H1 (cell line): ENCODE data around the gene KRTAP1-3. TPM values are rescaled to one million over a fixed set of nuclear protein-coding genes. Genes with fewer than 3 reads are reported as not detected.

Experiments used
- CTCF ChIA-PET: fragments of 300-600 bp; sonication (Branson Sonifier 250); formaldehyde crosslinking; loops from one replicate; lab custom pipeline; 2021; ENCODE audit not compliant: partially characterized antibody; lab: Charles Lee
- POLR2A ChIA-PET: fragments of 300-600 bp; sonication (Branson Sonifier 250); formaldehyde crosslinking; loops from one replicate; lab custom pipeline; 2021; ENCODE audit warnings: inconsistent platforms; ENCODE audit not compliant: partially characterized antibody; lab: Charles Lee
- DNase-seq, 2 experiments: peaks; one replicate each; pipeline versions ENCODE4 v3.0.0 to v3.0.0-alpha.2; 2010 to 2022; ENCODE audit warnings: low spot score in 2 of 2, low read depth in 1 of 2, mixed read lengths in 1 of 2
- FAIRE-seq: peaks from 2 replicates; lab custom pipeline; 2011; peaks lifted over from hg19 to GRCh38; lab: Jason Lieb, UNC
- H2AFZ ChIP-seq: 2 replicates; pipeline ENCODE4 v1.8.1; 2012; ENCODE audit warnings: low read length, inconsistent platforms
- H2AK5ac ChIP-seq: 2 replicates; pipeline ENCODE4 v1.6.1; 2013; ENCODE audit warnings: low read depth, low read length
- H2BK120ac ChIP-seq: replicated peaks from 2 replicates; pipeline ENCODE3; 2013; ENCODE audit warnings: low read depth, low read length, inconsistent platforms
- H2BK12ac ChIP-seq: 2 replicates; pipeline ENCODE4 v1.6.1; 2013; ENCODE audit warnings: low read depth, low read length
- H2BK15ac ChIP-seq: 2 replicates; pipeline ENCODE4 v1.6.1; 2013; ENCODE audit warnings: low read length
- H2BK20ac ChIP-seq: 2 replicates; pipeline ENCODE4 v1.6.1; 2013; ENCODE audit warnings: low read length
- H2BK5ac ChIP-seq: 2 replicates; pipeline ENCODE4 v1.6.1; 2013; ENCODE audit warnings: low read depth, low read length
- H3K14ac ChIP-seq: 2 replicates; pipeline ENCODE4 v1.6.1; 2013; ENCODE audit warnings: inconsistent platforms; ENCODE audit not compliant: insufficient read length
- H3K18ac ChIP-seq: 2 replicates; pipeline ENCODE4 v1.6.1; 2013; ENCODE audit warnings: low read length; ENCODE audit errors: extremely low read depth
- H3K23ac ChIP-seq: 2 replicates; pipeline ENCODE4 v1.6.1; 2013; ENCODE audit warnings: inconsistent platforms; ENCODE audit not compliant: insufficient read length
- H3K23me2 ChIP-seq: 2 replicates; pipeline ENCODE4 v1.6.1; 2013; ENCODE audit warnings: low read depth, low read length
- H3K27ac ChIP-seq: 2 replicates; pipeline ENCODE4 v1.6.1; 2011; ENCODE audit warnings: low read depth, low read length, inconsistent platforms
- H3K27me3 ChIP-seq, 4 experiments: replicated peaks in 1 of 4; 1 replicate in 1 of 4; 2 replicates in 3 of 4; pipeline versions ENCODE4 v1.6.1 to v1.8.1; 2011 to 2013; ENCODE audit warnings: low read length in 3 of 4, mild to moderate bottlenecking in 3 of 4, inconsistent platforms in 2 of 4, mixed read lengths in 2 of 4, moderate library complexity in 1 of 4; ENCODE audit not compliant: control insufficient read depth in 3 of 4, insufficient read depth in 3 of 4; ENCODE audit errors: extremely low read depth in 1 of 4
- H3K36me3 ChIP-seq, 4 experiments: 2 replicates each; pipeline versions ENCODE4 v1.6.1 to v1.8.1; 2011 to 2013; ENCODE audit warnings: mild to moderate bottlenecking in 4 of 4, low read length in 3 of 4, moderate library complexity in 2 of 4, control low read depth in 1 of 4, inconsistent platforms in 1 of 4; ENCODE audit not compliant: insufficient read depth in 4 of 4, control insufficient read depth in 2 of 4
- H3K4ac ChIP-seq: replicated peaks from 2 replicates; pipeline ENCODE3; 2013; ENCODE audit warnings: low read length, low read depth, mixed read lengths, inconsistent platforms; ENCODE audit not compliant: insufficient read length
- H3K4me1 ChIP-seq, 4 experiments: replicated peaks in 1 of 4; 1 replicate in 1 of 4; 2 replicates in 3 of 4; pipeline versions ENCODE4 v1.6.1 to v1.8.1; 2011 to 2013; ENCODE audit warnings: low read length in 3 of 4, inconsistent platforms in 2 of 4, mixed read lengths in 1 of 4; ENCODE audit not compliant: insufficient read depth in 4 of 4, control insufficient read depth in 3 of 4
- H3K4me2 ChIP-seq, 2 experiments: 2 replicates each; pipeline versions ENCODE4 v1.6.1 to v1.8.1; 2011 to 2013; ENCODE audit warnings: low read depth in 2 of 2, low read length in 2 of 2, control low read depth in 1 of 2, inconsistent platforms in 1 of 2, mild to moderate bottlenecking in 1 of 2; ENCODE audit not compliant: insufficient read depth in 1 of 2
- H3K4me3 ChIP-seq, 4 experiments: fragments of 200-600, 300-600 bp in 1 of 4; sonication (generic), shearing (Covaris generic), sonication (Bioruptor Twin) in 1 of 4; 2 replicates each; pipeline versions ENCODE4 v1.5.1 to v1.8.1; 2011 to 2016; ENCODE audit warnings: low read length in 4 of 4, low read depth in 3 of 4, control low read depth in 2 of 4, inconsistent platforms in 2 of 4, mild to moderate bottlenecking in 2 of 4, mixed read lengths in 1 of 4, moderate library complexity in 1 of 4; ENCODE audit not compliant: insufficient read depth in 2 of 4; ENCODE audit errors: extremely low read depth in 1 of 4
- H3K56ac ChIP-seq: replicated peaks from 2 replicates; pipeline ENCODE3; 2013; ENCODE audit warnings: low read depth, mild to moderate bottlenecking, mixed read lengths, low read length, inconsistent platforms; ENCODE audit not compliant: insufficient read length
- H3K79me1 ChIP-seq: 2 replicates; pipeline ENCODE4 v1.6.1; 2013; ENCODE audit warnings: low read depth, low read length, control low read depth
- H3K79me2 ChIP-seq, 2 experiments: 2 replicates each; pipeline versions ENCODE4 v1.6.1 to v1.8.1; 2012 to 2013; ENCODE audit warnings: low read length in 2 of 2, mild to moderate bottlenecking in 2 of 2, inconsistent platforms in 1 of 2; ENCODE audit not compliant: insufficient read depth in 2 of 2, control insufficient read depth in 1 of 2
- H3K9ac ChIP-seq, 4 experiments: replicated peaks in 1 of 4; 1 replicate in 1 of 4; 2 replicates in 3 of 4; pipeline versions ENCODE4 v1.6.1 to v1.8.1; 2011 to 2013; ENCODE audit warnings: low read depth in 3 of 4, low read length in 3 of 4, control low read depth in 2 of 4, mild to moderate bottlenecking in 2 of 4, moderate library complexity in 2 of 4, inconsistent platforms in 1 of 4; ENCODE audit errors: extremely low read depth in 1 of 4
- H3K9me3 ChIP-seq, 2 experiments: 2 replicates each; pipeline versions ENCODE4 v1.6.1 to v1.8.1; 2012 to 2013; ENCODE audit warnings: mild to moderate bottlenecking in 2 of 2, moderate library complexity in 2 of 2, control low read depth in 1 of 2, inconsistent platforms in 1 of 2, low read depth in 1 of 2, low read length in 1 of 2, mixed read lengths in 1 of 2; ENCODE audit not compliant: insufficient read depth in 2 of 2
- H4K20me1 ChIP-seq, 2 experiments: replicated peaks in 1 of 2; 2 replicates each; pipeline versions ENCODE3 to v1.8.1; 2011 to 2013; ENCODE audit warnings: inconsistent platforms in 2 of 2, low read length in 2 of 2, mild to moderate bottlenecking in 1 of 2; ENCODE audit not compliant: insufficient read depth in 2 of 2, control insufficient read depth in 1 of 2
- H4K5ac ChIP-seq: 2 replicates; pipeline ENCODE4 v1.6.1; 2013; ENCODE audit warnings: low read length, low read depth, mixed read lengths, inconsistent platforms; ENCODE audit not compliant: insufficient read length
- H4K8ac ChIP-seq: 2 replicates; pipeline ENCODE4 v1.8.0; 2013; ENCODE audit warnings: mild to moderate bottlenecking, moderate library complexity, low read length, inconsistent platforms; ENCODE audit not compliant: insufficient read depth; ENCODE audit errors: extremely low read depth
- H4K91ac ChIP-seq: replicated peaks from 2 replicates; pipeline ENCODE3; 2013; ENCODE audit warnings: low read length, mixed read lengths, inconsistent platforms; ENCODE audit not compliant: insufficient read length
- ATF3 ChIP-seq: IDR thresholded peaks from 2 replicates; pipeline ENCODE4 v1.6.1; 2011; ENCODE audit warnings: low read depth, mild to moderate bottlenecking, low read length; ENCODE audit not compliant: insufficient read depth
- BRCA1 ChIP-seq: IDR thresholded peaks from 2 replicates; pipeline ENCODE4 v1.6.1; 2012; ENCODE audit warnings: low read depth, low read length, improper control_type of control experiment
- CBX8 ChIP-seq: fragments of 300-800, 300-1000 bp; sonication (generic); IDR thresholded peaks from 2 replicates; pipeline ENCODE4 v1.7.1; 2016; ENCODE audit warnings: low read depth, low read length, borderline replicate concordance
- EZH2 ChIP-seq: fragments of 200-600 bp; sonication (generic); IDR thresholded peaks from 2 replicates; pipeline ENCODE4 v1.7.1; 2012; ENCODE audit warnings: low read depth, mild to moderate bottlenecking, moderate library complexity, low read length, inconsistent platforms; ENCODE audit not compliant: severe bottlenecking
- GABPA ChIP-seq: IDR thresholded peaks from 2 replicates; pipeline ENCODE4 v1.6.1; 2011; ENCODE audit warnings: mild to moderate bottlenecking, low read length, moderate library complexity, borderline replicate concordance; ENCODE audit not compliant: insufficient read depth
- MAX ChIP-seq: IDR thresholded peaks from 2 replicates; pipeline ENCODE4 v1.6.1; 2012; ENCODE audit warnings: inconsistent platforms
- POU5F1 ChIP-seq: IDR thresholded peaks from 2 replicates; pipeline ENCODE4 v1.6.1; 2011; ENCODE audit warnings: low read depth, mild to moderate bottlenecking, low read length, moderate library complexity
- RFX5 ChIP-seq: IDR thresholded peaks from 2 replicates; pipeline ENCODE4 v1.6.1; 2011; ENCODE audit warnings: low read depth, low read length, improper control_type of control experiment, borderline replicate concordance
- RNF2 ChIP-seq: fragments of 200-900, 300-1000 bp; sonication (generic); IDR thresholded peaks from 2 replicates; pipeline ENCODE4 v1.7.1; 2016; ENCODE audit warnings: borderline replicate concordance, low read depth, mild to moderate bottlenecking, antibody characterized with exemption, low read length; ENCODE audit not compliant: poor library complexity, severe bottlenecking; ENCODE audit errors: missing control alignments
- SP1 ChIP-seq: IDR thresholded peaks from 2 replicates; pipeline ENCODE4 v1.6.1; 2011; ENCODE audit warnings: low read depth, low read length
- TBP ChIP-seq: IDR thresholded peaks from 2 replicates; pipeline ENCODE4 v1.6.1; 2011; ENCODE audit warnings: low read depth, low read length, improper control_type of control experiment
- ZNF274 ChIP-seq: IDR thresholded peaks from 2 replicates; pipeline ENCODE4 v1.7.0; 2012; ENCODE audit warnings: low read length, borderline replicate concordance; ENCODE audit errors: extremely low read depth
- WGBS, 2 experiments: shearing (Covaris generic) in 1 of 2; methylation state at CpG; one replicate each; pipeline versions ENCODE4 v1.1.6 to v1.1.7; 2013 to 2015; ENCODE audit warnings: low lambda C conversion rate in 2 of 2, mixed read lengths in 2 of 2, inconsistent platforms in 1 of 2, low coverage in 1 of 2, missing lambda C conversion rate in 1 of 2; ENCODE audit not compliant: insufficient replicate concordance in 2 of 2, insufficient coverage in 1 of 2, insufficient read length in 1 of 2; ENCODE audit errors: extremely low coverage in 1 of 2, missing lambda C conversion rate in 1 of 2; 5-methylcytosine and 5-hydroxymethylcytosine counted together
- polyA plus RNA-seq, 7 experiments: library from polyadenylated mRNA; depleted of rRNA in 3 of 7; stranded (reverse) in 5 of 7; unstranded in 2 of 7; fragments of >200 nt in 5 of 7; fragments of 200-250 nt in 2 of 7; gene quantifications; 1 replicate in 5 of 7; 2 replicates in 1 of 7; 4 replicates in 1 of 7; pipeline versions ENCODE4 v1.2.1 to v1.2.3, GENCODE V29; 2011 to 2013; ENCODE audit warnings: missing spikeins in 2 of 7, mixed read lengths in 2 of 7
- total RNA-seq: library from RNA; stranded (reverse); fragmentation: NEBNext Ultra II Directional; extraction: Animal tissue kit (Norgen Biotek cat#: 25700); gene quantifications from 2 replicates; pipeline ENCODE4 v1.2.1, GENCODE V29; 2021

Gene KRTAP1-3
- total and polyA plus RNA-seq, 2 of the 8 experiments (the other 6 are each of a cell fraction or from before 2014, with no cell fraction given) = not detected

- ChIA-PET POLR2A (no interaction called here), CTCF (interaction anchor here (1.1 to 1.4 kb wide), 2 partner anchors 485 to 585 kb away, joined by 3 read pairs; no protein-coding TSS in a partner anchor)
- H2AFZ ChIP-seq = no peak overlapping the region
- no peaks in the 10 kb centered on the region for H3K23me2 ChIP-seq
- no peaks in the 10 kb centered on the region for H4K20me1 ChIP-seq
- H2BK15ac ChIP-seq = no peak overlapping the region
- no peak overlapping the region for H3K4me2 ChIP-seq
- no peak overlapping the region for H3K27ac ChIP-seq
- no peaks in the 10 kb centered on the region for H3K79me1 ChIP-seq
- no peak overlapping the region for H3K18ac ChIP-seq
- no peaks in the 10 kb centered on the region for H3K9me3 ChIP-seq
- no peak overlapping the region for H4K8ac ChIP-seq
- no peak overlapping the region for H2BK12ac ChIP-seq
- H4K91ac ChIP-seq = no peak overlapping the region
- H2AK5ac ChIP-seq = no peak overlapping the region
- no peak overlapping the region for H2BK120ac ChIP-seq
- H3K4ac ChIP-seq = no peak overlapping the region
- H3K23ac ChIP-seq = no peak overlapping the region
- FAIRE-seq (no peak), DNase-seq (no peak)
- H3K14ac ChIP-seq = no peak overlapping the region
- no peaks in the 10 kb centered on the region for H3K27me3 ChIP-seq
- H3K9ac ChIP-seq = no peak overlapping the region
- H4K5ac ChIP-seq = no peak overlapping the region
- H3K4me1 ChIP-seq = no peaks in the 10 kb centered on the region
- H2BK20ac ChIP-seq = no peak overlapping the region
- TF ChIP-seq EZH2 (no peak), CBX8 (no peak), BRCA1 (no peak), SP1 (no peak), GABPA (no peak), ZNF274 (no peak), ATF3 (no peak), TBP (no peak), MAX (no peak), RNF2 (no peak), RFX5 (no peak), POU5F1 (no peak)
- H2BK5ac ChIP-seq = no peak overlapping the region
- H3K79me2 ChIP-seq = no peaks in the 10 kb centered on the region
- no peak overlapping the region for H3K4me3 ChIP-seq
- no peaks in the 10 kb centered on the region for H3K36me3 ChIP-seq
- no peak overlapping the region for H3K56ac ChIP-seq
- WGBS, 2 experiments = 89% methylated on average over 4 of the region's 4 CpGs; no CpG with 5 or more reads in 1 of the 2 experiments
Observed at GRCh38 chr17:41063449-41063848, 28.8 kb upstream of the KRTAP1-3 start.
